ENCODE measurements around the gene LRRC7. TPM values are rescaled to one million over a fixed set of nuclear protein-coding genes. Genes with fewer than 3 reads are reported as not detected.

Gene LRRC7
- total RNA-seq, 1 donor from 2014 or later: 303 TPM

GRCh38 chr1:69982992-69983391, 415.3 kb downstream of the LRRC7 start:
- DNase-seq: peak; percentile 15

DNA sequence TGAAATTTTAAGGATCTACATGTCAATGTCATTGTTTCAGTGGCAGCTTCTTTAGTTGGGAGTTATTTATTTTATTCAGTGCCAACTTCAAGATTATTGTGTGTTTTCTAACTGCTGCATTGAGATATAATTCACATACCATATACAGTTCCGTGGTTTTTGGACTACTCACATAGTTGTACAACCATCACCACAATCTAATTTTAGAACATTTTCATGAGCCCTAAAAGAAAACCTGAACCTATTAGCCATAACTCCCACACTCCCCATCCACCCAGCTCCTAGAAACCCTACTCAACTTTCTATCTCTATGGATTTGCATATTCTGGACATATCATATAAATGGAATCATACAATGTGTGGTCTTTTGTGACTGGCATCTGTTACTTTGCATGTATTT, 417.7 kb downstream of the LRRC7 start:
- no peak for DNase-seq

DNA sequence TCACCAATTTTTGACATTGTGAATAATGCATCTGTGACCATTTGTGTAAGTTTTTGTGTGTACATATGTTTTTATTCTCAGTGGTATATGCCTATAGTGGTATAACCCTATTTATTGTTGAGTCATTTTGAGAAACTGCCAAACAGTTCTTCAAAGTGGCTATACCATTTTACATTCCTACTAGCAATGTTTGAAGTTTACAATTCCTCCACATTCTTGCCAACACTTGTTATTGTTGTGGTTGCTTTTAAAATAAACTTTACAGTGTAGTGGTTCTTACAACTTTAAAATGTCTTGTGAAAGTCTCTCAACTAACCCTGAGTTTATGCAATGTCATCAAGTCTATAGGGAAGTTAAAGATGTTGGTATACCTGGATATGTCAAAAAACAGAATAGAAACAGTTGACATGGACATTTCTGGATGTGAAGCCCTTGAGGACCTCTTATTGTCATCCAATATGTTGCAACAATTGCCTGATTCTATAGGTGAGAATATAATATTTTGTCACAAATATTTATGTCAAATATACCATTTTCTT, 418.2 kb downstream of the LRRC7 start:
- no peak for DNase-seq

DNA sequence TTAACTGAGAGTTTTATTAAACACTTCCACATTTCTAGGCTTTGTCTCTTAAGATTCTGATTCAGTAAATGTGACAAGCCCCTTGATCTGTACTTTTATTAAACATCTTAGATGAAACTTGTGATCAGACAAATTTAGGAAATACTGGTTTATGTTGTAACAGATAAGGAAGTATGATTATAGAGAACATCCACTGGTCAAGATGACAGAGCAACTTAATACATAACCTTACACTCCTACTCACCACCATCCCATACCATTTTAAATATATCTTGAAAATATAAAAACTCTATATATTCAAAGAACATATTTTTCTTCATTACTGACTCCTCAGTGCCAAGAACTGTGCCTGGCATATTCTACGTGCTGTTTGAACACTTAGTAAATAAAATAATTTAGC, 420.2 kb downstream of the LRRC7 start:
- no peak for DNase-seq

- DNase-seq: no peak
Measured at GRCh38 chr1:69991644-69992043, 423.9 kb downstream of the LRRC7 start.

GRCh38 chr1:69992594-69992993, 424.9 kb downstream of the LRRC7 start:
- no peak for DNase-seq

GRCh38 chr1:69993810-69994209, 426.1 kb downstream of the LRRC7 start:
- no peak for DNase-seq

- no peak for DNase-seq
Measured at GRCh38 chr1:69994241-69994640, 426.5 kb downstream of the LRRC7 start.

DNA sequence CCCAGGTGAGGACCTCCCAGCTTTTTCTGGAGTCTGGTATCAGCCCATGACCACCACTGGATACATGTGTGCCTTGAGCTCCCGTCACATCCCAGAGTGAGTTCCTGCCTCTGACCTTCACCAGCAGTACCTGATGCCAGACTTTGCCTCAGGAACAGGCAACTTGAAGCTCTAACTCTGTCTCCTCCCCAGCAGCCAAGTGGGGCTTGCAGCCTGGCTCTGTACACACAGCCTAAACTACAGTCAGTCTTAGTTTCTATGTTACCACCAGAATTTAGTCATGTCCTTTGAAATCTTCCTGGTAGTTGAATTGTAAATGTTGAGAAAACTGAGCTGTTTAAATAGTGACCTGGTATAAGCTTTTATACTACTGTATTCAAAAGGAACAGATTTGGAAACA, 431.1 kb downstream of the LRRC7 start:
- no peak for DNase-seq

DNA sequence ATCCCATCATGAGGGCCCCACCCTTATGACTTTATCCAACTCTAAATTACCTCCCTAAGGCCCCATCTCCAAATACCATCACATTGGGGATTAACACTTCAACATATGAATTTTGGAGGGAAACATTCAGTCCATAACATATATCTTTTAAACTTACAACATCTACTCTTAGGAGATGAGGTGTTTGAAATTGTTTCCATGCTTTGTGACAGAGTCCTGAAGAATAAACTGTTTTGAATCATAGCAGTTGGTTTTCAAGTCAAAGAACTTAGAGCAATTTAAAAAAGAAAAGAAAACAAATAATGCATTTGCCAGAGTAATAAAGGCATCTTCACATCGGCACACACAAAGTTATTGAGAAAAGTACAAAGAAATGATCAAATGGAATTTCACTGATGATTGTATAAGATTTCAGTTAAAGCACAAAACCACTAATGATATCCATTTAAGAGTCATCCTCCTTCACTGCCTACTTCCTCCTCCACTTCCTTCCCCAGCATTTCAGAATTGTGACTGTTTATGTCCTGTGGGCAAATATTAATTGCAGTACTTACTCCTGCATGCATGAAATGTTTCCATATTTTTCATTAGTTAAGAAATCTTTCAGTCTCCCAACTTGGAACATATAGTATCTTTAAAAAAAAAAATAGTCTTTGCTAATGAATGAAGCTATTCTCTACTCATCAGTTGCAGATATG, 435.6 kb downstream of the LRRC7 start:
- no peak for DNase-seq

GRCh38 chr1:70005386-70006034, 437.8 kb downstream of the LRRC7 start:
- no peak for DNase-seq

DNA sequence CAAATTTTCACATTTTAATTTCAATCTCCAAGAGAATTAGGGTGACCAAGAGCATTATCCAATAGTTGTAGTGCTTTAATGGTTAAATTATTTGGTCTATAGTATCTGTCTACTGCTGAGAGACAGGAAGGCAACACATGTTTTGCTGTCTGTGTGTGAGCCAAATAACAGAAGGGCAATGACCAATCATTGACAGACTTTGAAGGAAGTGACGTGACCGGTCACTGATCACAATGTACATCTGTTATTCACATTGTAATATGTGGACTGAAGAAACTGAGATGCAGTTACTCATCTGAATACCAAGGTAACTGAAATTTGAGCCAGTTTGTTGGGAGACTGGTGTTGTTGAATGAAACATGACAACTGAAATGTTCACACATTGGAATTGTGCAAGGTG, 440.9 kb downstream of the LRRC7 start:
- DNase-seq: no peak

GRCh38 chr1:70017770-70018169, 450.0 kb downstream of the LRRC7 start:
- DNase-seq: no peak

DNA sequence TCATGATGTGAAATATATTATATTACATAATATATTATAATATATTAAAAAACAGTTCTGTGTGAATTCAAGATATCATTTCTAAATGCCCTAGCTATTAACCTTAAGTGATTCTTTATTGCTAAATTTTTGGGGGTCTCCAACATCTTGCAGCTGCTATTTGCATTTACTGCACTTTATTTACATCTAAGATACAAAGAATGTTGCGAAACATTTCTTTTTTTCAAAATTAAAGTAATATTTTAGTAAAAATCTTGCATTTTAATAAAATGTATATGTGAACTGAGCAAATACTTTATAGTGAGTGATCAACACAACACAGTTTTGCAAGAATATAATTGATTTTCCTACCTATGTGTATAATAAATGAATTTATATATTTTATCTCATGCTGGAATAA, 456.6 kb downstream of the LRRC7 start:
- no peak for DNase-seq

DNA sequence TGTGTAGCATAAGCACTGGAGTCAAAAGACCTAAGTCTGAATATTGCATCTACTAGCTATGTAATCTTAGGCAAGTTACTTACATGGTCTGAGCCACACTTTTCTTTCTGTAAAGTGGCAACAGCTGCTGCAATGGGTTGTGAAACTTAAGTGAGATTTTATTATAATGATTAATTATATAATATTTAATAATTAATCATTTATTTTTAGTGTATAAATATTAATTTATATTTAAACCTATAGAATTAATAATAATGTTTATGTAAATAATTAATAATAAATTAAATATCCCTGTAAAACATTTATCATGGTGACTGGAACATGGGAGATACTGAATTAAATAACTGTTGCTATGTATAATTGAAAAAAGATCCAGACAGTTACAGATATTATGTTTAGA, 457.3 kb downstream of the LRRC7 start:
- no peak for DNase-seq

- DNase-seq: no peak
Measured at GRCh38 chr1:70025846-70026245, 458.1 kb downstream of the LRRC7 start.

DNA sequence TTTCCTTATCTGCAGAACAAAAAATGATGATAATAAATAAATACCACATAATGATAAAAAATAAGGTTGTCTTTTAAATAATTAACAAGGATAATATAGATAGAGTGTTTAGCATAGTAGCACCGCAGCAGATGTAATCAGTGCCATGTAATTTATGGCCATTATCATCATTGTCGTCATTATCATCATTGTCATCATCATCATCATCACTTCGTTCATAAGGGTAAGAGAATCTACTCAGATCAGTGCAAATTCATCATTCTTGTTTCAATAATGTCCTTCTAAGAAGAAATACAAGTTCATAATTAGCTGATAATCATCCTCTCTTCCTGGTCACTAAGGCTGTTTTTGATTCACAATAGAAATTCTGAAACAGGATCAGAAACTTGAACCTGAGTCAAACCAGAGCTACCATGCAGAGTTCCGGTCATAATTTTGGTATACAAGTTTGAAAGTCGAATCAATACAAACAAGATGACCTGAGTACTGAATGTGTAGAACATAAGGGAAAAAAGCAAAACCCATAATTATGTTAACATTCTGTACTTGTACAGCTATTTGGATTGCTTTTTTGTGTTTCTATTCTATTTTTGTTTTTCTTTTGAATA, 465.6 kb downstream of the LRRC7 start:
- DNase-seq: no peak

DNA sequence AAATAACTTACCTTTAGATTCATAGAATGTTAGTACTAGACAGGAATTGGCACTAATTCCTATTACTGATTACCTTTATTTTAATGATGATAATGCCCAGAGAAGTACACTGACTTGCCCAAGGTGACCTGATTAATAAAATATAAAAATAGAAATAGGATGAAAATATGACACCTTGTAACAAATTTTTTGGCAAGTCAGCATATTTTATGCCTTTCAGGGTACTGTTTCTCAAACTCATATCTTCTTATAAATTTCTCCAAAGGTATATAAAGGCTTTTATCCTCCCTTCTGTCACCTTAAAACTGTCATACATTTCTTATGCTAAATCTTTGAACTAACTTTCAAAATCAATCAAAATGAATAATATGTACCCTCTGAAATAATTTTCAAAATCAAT, 466.2 kb downstream of the LRRC7 start:
- DNase-seq: no peak

DNA sequence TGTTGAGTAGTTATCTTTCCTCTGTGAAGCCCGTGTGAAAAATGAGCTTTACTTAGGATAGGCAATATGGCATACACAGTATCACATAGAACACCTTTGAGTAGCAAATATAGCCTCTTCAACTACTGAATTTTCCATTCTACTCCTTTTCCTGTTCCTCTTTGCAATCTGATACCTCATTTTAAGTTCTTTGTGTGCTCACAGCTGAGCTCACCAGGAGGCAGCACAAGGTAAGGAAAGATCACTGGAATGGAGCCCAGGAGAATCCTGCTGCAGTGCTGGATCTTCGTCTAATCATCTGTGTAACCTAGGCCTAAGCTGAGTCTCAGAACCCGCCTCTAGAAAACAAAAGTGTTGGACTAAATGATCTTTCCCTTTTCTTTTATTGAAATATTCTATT, 466.7 kb downstream of the LRRC7 start:
- DNase-seq: no peak

GRCh38 chr1:70038025-70038424, 470.3 kb downstream of the LRRC7 start:
- DNase-seq: no peak

GRCh38 chr1:70039485-70039884, 471.8 kb downstream of the LRRC7 start:
- DNase-seq: no peak

- DNase-seq: no peak
Measured at GRCh38 chr1:70041317-70042045, 473.8 kb downstream of the LRRC7 start.

Data from occipital lobe (tissue), 2 donors.